IMR-90 (cell line): ENCODE measurements around the gene PSMB11. TPM values are rescaled to one million over a fixed set of nuclear protein-coding genes. Genes with fewer than 3 reads are reported as not detected.
"Not testable (repeated sequence)": the region's sequence is repeated elsewhere in the genome, so short reads cannot be mapped to it uniquely, and the experiment has no call there.

Experiments
- ATAC-seq: fragments of 200-7000 bp; cut with Tn5 transposase; 2 replicates; pipeline ENCODE4 v1.9.1; 2020; ENCODE audit warnings: low read depth, mild to moderate bottlenecking, moderate library complexity
- BruUV-seq: library from RNA; stranded (reverse); fragments of 400-500 nt; replicated peaks from 2 replicates; lab custom pipeline; 2021; lab: Mats Ljungman, UMichigan
- CTCF ChIA-PET: fragments of 300-600 bp; formaldehyde crosslinking; extraction: SDS; loops from one replicate; lab custom pipeline; 2021; ENCODE audit warnings: antibody characterized with exemption; lab: Yijun Ruan, JAX
- POLR2A ChIA-PET: fragments of 300-600 bp; sonication (Branson Sonifier 250); formaldehyde crosslinking; loops from one replicate; lab custom pipeline; 2022; ENCODE audit warnings: antibody characterized with exemption; ENCODE audit not compliant: unreplicated experiment; lab: Charles Lee
- DNase-seq: peaks from one replicate; pipeline ENCODE4 v3.0.0; 2013
- H2AFZ ChIP-seq: replicated peaks from 2 replicates; pipeline ENCODE3; 2013; ENCODE audit warnings: low read length, mild to moderate bottlenecking; ENCODE audit not compliant: poor library complexity
- H2AK5ac ChIP-seq: 2 replicates; pipeline ENCODE4 v1.6.1; 2013; ENCODE audit warnings: low read depth, low read length, inconsistent platforms
- H2AK9ac ChIP-seq: replicated peaks from 2 replicates; pipeline ENCODE3; 2013; ENCODE audit warnings: mild to moderate bottlenecking, low read depth, low read length, moderate library complexity; ENCODE audit not compliant: poor library complexity
- H2BK120ac ChIP-seq: 2 replicates; pipeline ENCODE4 v1.6.1; 2013; ENCODE audit warnings: low read depth, low read length, inconsistent platforms
- H2BK15ac ChIP-seq: 3 replicates; pipeline ENCODE4 v1.6.1; 2013; ENCODE audit warnings: low read depth, low read length, inconsistent platforms
- H2BK20ac ChIP-seq: 2 replicates; pipeline ENCODE4 v1.6.1; 2013; ENCODE audit warnings: low read depth, mild to moderate bottlenecking, inconsistent platforms, low read length, moderate library complexity
- H2BK5ac ChIP-seq: 2 replicates; pipeline ENCODE4 v1.6.1; 2013; ENCODE audit warnings: mild to moderate bottlenecking, low read depth, low read length, inconsistent platforms; ENCODE audit not compliant: poor library complexity, severe bottlenecking
- H3K14ac ChIP-seq: replicated peaks from 2 replicates; pipeline ENCODE4 v1.6.1; 2013; ENCODE audit warnings: low read depth, low read length, inconsistent platforms
- H3K18ac ChIP-seq: 2 replicates; pipeline ENCODE4 v1.6.1; 2013; ENCODE audit warnings: low read depth, low read length, control low read depth
- H3K23ac ChIP-seq: 2 replicates; pipeline ENCODE4 v1.6.1; 2013; ENCODE audit warnings: low read depth, low read length, inconsistent platforms
- H3K27ac ChIP-seq: 2 replicates; pipeline ENCODE4 v1.5.1; 2013; ENCODE audit warnings: mild to moderate bottlenecking, control low read depth, low read length; ENCODE audit not compliant: insufficient read depth
- H3K27me3 ChIP-seq: 2 replicates; pipeline ENCODE4 v1.6.1; 2013; ENCODE audit warnings: low read length; ENCODE audit not compliant: control insufficient read depth, insufficient read depth
- H3K36me3 ChIP-seq: 2 replicates; pipeline ENCODE4 v1.6.1; 2013; ENCODE audit warnings: low read length, mixed read lengths; ENCODE audit not compliant: control insufficient read depth, insufficient read depth
- H3K4ac ChIP-seq: 2 replicates; pipeline ENCODE4 v1.6.1; 2013; ENCODE audit warnings: low read depth, low read length, inconsistent platforms
- H3K4me1 ChIP-seq: 2 replicates; pipeline ENCODE4 v1.6.1; 2013; ENCODE audit warnings: low read length, mixed read lengths; ENCODE audit not compliant: control insufficient read depth, insufficient read depth
- H3K4me2 ChIP-seq: 2 replicates; pipeline ENCODE4 v1.6.1; 2013; ENCODE audit warnings: low read depth, mild to moderate bottlenecking, control low read depth, low read length, moderate library complexity
- H3K4me3 ChIP-seq: 2 replicates; pipeline ENCODE4 v1.5.1; 2013; ENCODE audit warnings: low read depth, mild to moderate bottlenecking, control low read depth, low read length, moderate library complexity; ENCODE audit not compliant: insufficient read depth
- H3K56ac ChIP-seq: 2 replicates; pipeline ENCODE4 v1.6.1; 2013; ENCODE audit warnings: low read length, inconsistent platforms; ENCODE audit not compliant: insufficient read depth; ENCODE audit errors: extremely low read depth
- H3K79me1 ChIP-seq, 2 experiments: 2 replicates each; pipeline ENCODE4 v1.6.1; 2013; ENCODE audit warnings: low read length in 2 of 2, inconsistent platforms in 1 of 2, low read depth in 1 of 2
- H3K9ac ChIP-seq: 2 replicates; pipeline ENCODE4 v1.6.1; 2013; ENCODE audit warnings: low read depth, low read length, control low read depth
- H3K9me1 ChIP-seq: 2 replicates; pipeline ENCODE4 v1.6.1; 2013; ENCODE audit warnings: low read length, inconsistent platforms; ENCODE audit not compliant: insufficient read depth
- H3K9me3 ChIP-seq: 2 replicates; pipeline ENCODE4 v1.6.1; 2013; ENCODE audit warnings: low read length; ENCODE audit not compliant: control insufficient read depth, insufficient read depth
- H4K20me1 ChIP-seq: 2 replicates; pipeline ENCODE4 v1.6.1; 2013; ENCODE audit warnings: low read length, inconsistent platforms; ENCODE audit not compliant: insufficient read depth
- H4K5ac ChIP-seq: 2 replicates; pipeline ENCODE4 v1.6.1; 2013; ENCODE audit warnings: mild to moderate bottlenecking, low read depth, low read length, control low read depth
- H4K8ac ChIP-seq, 2 experiments: 2 replicates each; pipeline ENCODE4 v1.6.1; 2013; ENCODE audit warnings: low read depth in 2 of 2, low read length in 2 of 2, control low read depth in 1 of 2, inconsistent platforms in 1 of 2
- H4K91ac ChIP-seq: 2 replicates; pipeline ENCODE4 v1.6.1; 2013; ENCODE audit warnings: low read depth, low read length, inconsistent platforms; ENCODE audit not compliant: insufficient read depth
- CEBPB ChIP-seq: IDR thresholded peaks from 2 replicates; pipeline ENCODE4 v1.6.1; 2012; ENCODE audit warnings: low read depth, low read length, improper control_type of control experiment
- FOS ChIP-seq: fragments of 150-350 bp; IDR thresholded peaks from 2 replicates; pipeline ENCODE4 v1.6.1; 2016; ENCODE audit warnings: low read depth, low read length
- MAZ ChIP-seq: IDR thresholded peaks from 2 replicates; pipeline ENCODE4 v1.6.1; 2012; ENCODE audit warnings: low read depth, mild to moderate bottlenecking, low read length, improper control_type of control experiment, moderate library complexity, borderline replicate concordance
- RAD21 ChIP-seq: IDR thresholded peaks from 2 replicates; pipeline ENCODE4 v1.6.1; 2012; ENCODE audit warnings: low read length, improper control_type of control experiment
- SMC3 ChIP-seq: fragments of 150-350 bp; IDR thresholded peaks from 2 replicates; pipeline ENCODE4 v1.6.1; 2016; ENCODE audit warnings: low read depth, mild to moderate bottlenecking, antibody characterized with exemption, low read length, moderate library complexity
- WGBS, 2 experiments: methylation state at CpG; one replicate each; pipeline versions ENCODE4 v1.1.5 to v1.1.7; 2013; ENCODE audit warnings: missing lambda C conversion rate in 2 of 2; ENCODE audit not compliant: insufficient read length in 1 of 2; ENCODE audit errors: extremely low coverage in 2 of 2; 5-methylcytosine and 5-hydroxymethylcytosine counted together
- dilution Hi-C: fragments of 300-500 bp; cut with HindIII; formaldehyde crosslinking; loops from one replicate; pipeline ENCODE4 v1.14.3; 2018; ENCODE audit warnings: low sequenced_read_pairs; ENCODE audit not compliant: unreplicated experiment
- in situ Hi-C: fragments of 300-500 bp; cut with MboI; formaldehyde crosslinking; loops from 3 replicates; pipeline ENCODE4 v1.14.3; 2019; ENCODE audit warnings: low sequenced_read_pairs, inconsistent platforms, mixed read lengths
- intact Hi-C: fragments of 100-400 bp; cut with micrococcal nuclease; formaldehyde crosslinking; loops from 2 replicates; pipeline ENCODE4 v1.10.0; 2022
- polyA plus RNA-seq, 3 experiments: library from polyadenylated mRNA; depleted of rRNA; stranded (reverse); fragments of >200 nt; gene quantifications; 2 replicates each; pipeline ENCODE4 v1.2.3, GENCODE V29; 2012; ENCODE audit warnings: low replicate concordance in 1 of 3
- total RNA-seq: library from RNA; depleted of rRNA; stranded (reverse); fragments of >200 nt; gene quantifications from 2 replicates; pipeline ENCODE4 v1.2.3, GENCODE V29; 2012

Gene PSMB11
- total and polyA plus RNA-seq, 2 of the 4 experiments (the other 2 are of a cell fraction) = not detected

DNA sequence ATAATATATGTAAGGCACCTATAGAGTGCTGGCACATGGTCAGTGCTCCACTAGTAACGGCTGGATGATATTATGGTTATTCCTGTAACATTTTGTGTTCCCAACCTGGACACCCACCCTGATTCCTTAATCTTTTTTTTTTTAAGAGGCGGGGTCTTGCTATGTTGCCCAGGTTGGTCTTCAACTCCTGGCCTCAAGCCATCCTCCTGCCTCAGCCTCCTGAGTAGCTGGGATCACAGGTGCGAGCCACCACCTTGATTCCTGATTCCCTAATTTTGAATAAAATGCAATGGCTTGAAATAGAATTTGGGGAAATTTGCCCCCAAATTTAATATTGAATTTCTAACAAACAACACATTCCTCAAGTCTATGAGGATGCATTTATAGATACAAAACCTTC, 39.4 kb upstream of the PSMB11 start:
- Histone ChIP-seq H3K36me3 (no peaks in the 10 kb centered on the region), H3K9me1 (no peaks in the 10 kb centered on the region; the same call in 1 of the 2 replicates), H3K27ac (no peak overlapping the region), H3K4me2 (no peak overlapping the region), H2BK15ac (no peak overlapping the region), H4K91ac (no peak overlapping the region), H3K9ac (no peak overlapping the region), H4K20me1 (no peaks in the 10 kb centered on the region), H2AK5ac (no peak overlapping the region), H3K9me3 (no peaks in the 10 kb centered on the region), H3K4me3 (no peak overlapping the region), H3K27me3 (no peaks in the 10 kb centered on the region), H3K23ac (no peak overlapping the region), H2BK120ac (no peak overlapping the region), H2BK5ac (no peak overlapping the region), H2AFZ (no peak overlapping the region), H3K56ac (no peak overlapping the region), H4K5ac (no peak overlapping the region), H4K8ac (no peak overlapping the region), H3K79me1 (peaks cover 0 to 12% of the 10 kb centered on the region in 2 experiments; a peak in 2 of 4 replicates), H3K14ac (no peak overlapping the region), H3K4me1 (no peaks in the 10 kb centered on the region; the same call in 1 of the 2 replicates), H2AK9ac (no peak overlapping the region), H2BK20ac (no peak overlapping the region), H3K18ac (no peak overlapping the region), H3K4ac (no peak overlapping the region)
- DNase-seq (no peak), ATAC-seq (no peak)
- CTCF ChIA-PET = interaction anchor here (1.0 to 1.2 kb wide), 2 partner anchors 16 to 29 kb away, joined by 3 read pairs; no protein-coding TSS in a partner anchor
- intact Hi-C loops = no loop called here
- dilution Hi-C loops = no loop called here
- POLR2A ChIA-PET = no interaction called here
- no TSS peak for BruUV-seq
- in situ Hi-C loops = no loop called here
- 83% methylated on average over 1 of the region's 3 CpGs; no CpG with 5 or more reads in 1 of the 2 experiments for WGBS, 2 experiments
- TF ChIP-seq RAD21 = no peak
- TF ChIP-seq SMC3 = no peak
- TF ChIP-seq CEBPB = no peak
- no peak for TF ChIP-seq FOS
- TF ChIP-seq MAZ = no peak

DNA sequence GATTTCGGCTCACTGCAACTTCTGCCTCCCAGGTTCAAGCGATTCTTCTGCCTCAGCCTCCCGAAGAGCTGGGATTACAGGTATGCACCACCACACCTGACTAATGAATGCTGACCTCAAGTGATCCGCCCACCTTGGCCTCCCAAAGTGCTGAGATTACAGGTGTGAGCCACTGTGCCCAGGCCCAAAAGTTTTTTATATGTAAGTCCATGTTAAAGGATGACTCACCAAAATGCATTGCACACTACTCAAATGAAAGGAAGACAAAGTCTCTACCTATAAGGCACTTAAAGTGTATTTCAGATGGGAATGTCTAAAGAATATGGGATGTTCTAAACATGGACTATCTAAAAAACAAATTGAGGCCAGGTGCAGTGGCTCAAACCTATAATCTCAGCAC, 37.7 kb upstream of the PSMB11 start:
- CTCF ChIA-PET = interaction anchor here (1.3 kb wide), 1 partner anchor 9 kb away, joined by 4 read pairs; no protein-coding TSS in a partner anchor

More for the DNA sequence above, 37.7 kb upstream of the PSMB11 start:
- H4K20me1 ChIP-seq, H3K36me3 ChIP-seq, H4K8ac ChIP-seq, H2BK20ac ChIP-seq, H2AFZ ChIP-seq, DNase-seq, H3K18ac ChIP-seq, intact Hi-C loops, H3K4me1 ChIP-seq, H4K91ac ChIP-seq, H3K4me3 ChIP-seq, POLR2A ChIA-PET, in situ Hi-C loops, H3K27me3 ChIP-seq, H3K23ac ChIP-seq, BruUV-seq, H3K4ac ChIP-seq, H2BK5ac ChIP-seq, H2AK5ac ChIP-seq, H3K4me2 ChIP-seq, H3K9me1 ChIP-seq, H2BK120ac ChIP-seq, H3K14ac ChIP-seq, H3K56ac ChIP-seq, ATAC-seq, H3K27ac ChIP-seq, H4K5ac ChIP-seq, H2BK15ac ChIP-seq, H2AK9ac ChIP-seq, H3K9ac ChIP-seq, dilution Hi-C loops, H3K9me3 ChIP-seq: not testable (repeated sequence)
- peaks cover 0 to 12% of the 10 kb centered on the region in 2 experiments; a peak in 2 of 4 replicates for H3K79me1 ChIP-seq
- no CpG with 5 or more reads among the region's 4 CpGs for WGBS, 2 experiments
